ENCODE measurements around the gene ABI1. TPM values are rescaled to one million over a fixed set of nuclear protein-coding genes. Genes with fewer than 3 reads are reported as not detected.

Gene ABI1
- total and polyA plus RNA-seq, 2 of the 13 experiments (the other 11 are each of a cell fraction or from before 2014, with no cell fraction given), result 20.9 to 22.9 TPM

- no peak overlapping the region for H3K9ac ChIP-seq (ENCODE audit: insufficient read depth, low read depth, low read length)
- H3K36me3 ChIP-seq (replicated peaks in 1 of 2; ENCODE audit: control insufficient read depth in 1 of 2, insufficient read depth in 2 of 2, low read length in 2 of 2), result no peaks in the 10 kb centered on the region
- ATAC-seq, result no peak
- POLR2A ChIA-PET, result no interaction called here
- FAIRE-seq, result no peak
- H3K27me3 ChIP-seq (ENCODE audit: control insufficient read depth in 1 of 2, insufficient read depth in 2 of 2, low read length in 2 of 2), result no peaks in the 10 kb centered on the region
- TF ChIP-seq FOXK2 (IDR thresholded peaks at IDR 0.05) (no peak), MAFK (conservative IDR thresholded peaks at IDR 0.05 in 1 of 2, IDR thresholded peaks at IDR 0.05 in 1 of 2; ENCODE audit: low read length in 2 of 2) (peak in 1 of 2 experiments; percentile 33; a peak in 1 of 4 replicates), ZNF333 (CRISPR knock-in tag; IDR thresholded peaks at IDR 0.05; ENCODE audit: borderline replicate concordance) (no peak), ZNF816 (CRISPR knock-in tag; IDR thresholded peaks at IDR 0.05; ENCODE audit: borderline replicate concordance) (no peak)
- BruUV-seq (replicated peaks), result no TSS peak
- no peak overlapping the region for H3K4me3 ChIP-seq (replicated peaks in 1 of 3; ENCODE audit: insufficient read depth in 1 of 3, low read depth in 2 of 3, low read length in 3 of 3)
- H3K9me3 ChIP-seq (ENCODE audit: low read length), result no peaks in the 10 kb centered on the region
- H2AFZ ChIP-seq (ENCODE audit: low read length), result no peak overlapping the region
- no peak for DNase-seq (ENCODE audit: low spot score)
- 0 out of 2 replicates have a peak, but pooled peaks cover 2% of the 10 kb centered on the region for H4K20me1 ChIP-seq (ENCODE audit: insufficient read depth, low read length)
- in situ Hi-C loops (cut with HindIII; ENCODE audit: extremely low pct_ligation_motif_present, low pct_unique_long_range_greater_than_20kb) (no loop called here), intact Hi-C loops (cut with micrococcal nuclease; ENCODE audit: unreplicated experiment) (no loop called here)
- H3K79me2 ChIP-seq (ENCODE audit: insufficient read depth, low read length), result peaks cover 25% of the 10 kb centered on the region
- H3K4me2 ChIP-seq (ENCODE audit: low read depth, low read length), result no peak overlapping the region
- H3K27ac ChIP-seq (ENCODE audit: extremely low read length, insufficient read depth, low read length), result no peak overlapping the region
- 94% methylated on average over 4 of the region's 4 CpGs for WGBS (ENCODE audit: low lambda C conversion rate)
- H3K4me1 ChIP-seq (ENCODE audit: insufficient read depth, low read length), result peaks cover 28% of the 10 kb centered on the region
- CTCF ChIA-PET (ENCODE audit: low intra/inter-chr PET ratio, low total read pairs), result no interaction called here
Measured at GRCh38 chr10:26804418-26805393, 56.1 kb downstream of the ABI1 start.

- no TSS peak for BruUV-seq (replicated peaks)
- H2AFZ ChIP-seq (ENCODE audit: low read length), result no peak overlapping the region
- FAIRE-seq (no peak), ATAC-seq (no peak), DNase-seq (ENCODE audit: low spot score) (no peak)
- intact Hi-C loops (cut with micrococcal nuclease; ENCODE audit: unreplicated experiment) (no loop called here), in situ Hi-C loops (cut with HindIII; ENCODE audit: extremely low pct_ligation_motif_present, low pct_unique_long_range_greater_than_20kb) (no loop called here)
- H3K9ac ChIP-seq (ENCODE audit: insufficient read depth, low read depth, low read length), result no peak overlapping the region
- no peak overlapping the region for H3K27ac ChIP-seq (ENCODE audit: extremely low read length, insufficient read depth, low read length)
- H3K4me3 ChIP-seq (replicated peaks in 1 of 3; ENCODE audit: insufficient read depth in 1 of 3, low read depth in 2 of 3, low read length in 3 of 3), result no peak overlapping the region
- H3K27me3 ChIP-seq (ENCODE audit: control insufficient read depth in 1 of 2, insufficient read depth in 2 of 2, low read length in 2 of 2), result no peaks in the 10 kb centered on the region
- WGBS (ENCODE audit: low lambda C conversion rate), result 96% methylated on average over 4 of the region's 4 CpGs
- peak; percentile 74 for TF ChIP-seq MAFF (IDR thresholded peaks at IDR 0.05; ENCODE audit: low read depth, low read length)
- TF ChIP-seq ZNF772 (CRISPR knock-in tag; IDR thresholded peaks at IDR 0.05), result no peak
- peak; percentile 66 to 87 for TF ChIP-seq MAFK (conservative IDR thresholded peaks at IDR 0.05 in 1 of 2, IDR thresholded peaks at IDR 0.05 in 1 of 2; ENCODE audit: low read length in 2 of 2)
- TF ChIP-seq PLRG1 (conservative IDR thresholded peaks at IDR 0.05), result no peak
- TF ChIP-seq ZNF512B (CRISPR knock-in tag; IDR thresholded peaks at IDR 0.05; ENCODE audit: borderline replicate concordance), result no peak
- no peaks in the 10 kb centered on the region for H3K9me3 ChIP-seq (ENCODE audit: low read length)
- 0 out of 2 replicates have a peak, but pooled peaks cover 2% of the 10 kb centered on the region for H4K20me1 ChIP-seq (ENCODE audit: insufficient read depth, low read length)
- CTCF ChIA-PET (ENCODE audit: low intra/inter-chr PET ratio, low total read pairs), result no interaction called here
- H3K36me3 ChIP-seq (replicated peaks in 1 of 2; ENCODE audit: control insufficient read depth in 1 of 2, insufficient read depth in 2 of 2, low read length in 2 of 2), result no peaks in the 10 kb centered on the region
- H3K4me2 ChIP-seq (ENCODE audit: low read depth, low read length), result no peak overlapping the region
- peaks cover 24% of the 10 kb centered on the region for H3K79me2 ChIP-seq (ENCODE audit: insufficient read depth, low read length)
- peaks cover 28% of the 10 kb centered on the region for H3K4me1 ChIP-seq (ENCODE audit: insufficient read depth, low read length)
- POLR2A ChIA-PET, result no interaction called here
Measured at GRCh38 chr10:26803849-26804248, 56.9 kb downstream of the ABI1 start.
